Fibroblast of pulmonary artery (primary cell): Measurements from ENCODE around the gene GBA2.

ENCODE experiments used
- DNase-seq: peaks from one replicate; pipeline ENCODE4 v3.0.0-alpha.2; 2010; ENCODE audit warnings: low read depth
- H3K4me3 ChIP-seq: replicated peaks from 2 replicates; pipeline ENCODE4 v1.5.1; 2011; ENCODE audit warnings: low read depth, mild to moderate bottlenecking, control low read depth, low read length, moderate library complexity
- TF ChIP-seq, protein P1 (sequence below): IDR thresholded peaks from 2 replicates; pipeline ENCODE4 v1.5.1; 2011; ENCODE audit warnings: mild to moderate bottlenecking, control low read depth, low read length, inconsistent platforms; ENCODE audit errors: missing control alignments

Gene GBA2

GRCh38 chr9:35748858-35749514 is at the start of gene GBA2, which contains the start of gene RGP1:
Gene GBA2 (minus strand): TSS chr9:35749228. CDS start chr9:35748704, 524 bp downstream.
Gene RGP1 (plus strand): TSS chr9:35749287. CDS start chr9:35749756, 469 bp downstream.
- peak within 1 kb of the TSS; percentile 94 for H3K4me3 ChIP-seq
- DNase-seq = peak; percentile 67
- TF ChIP-seq, protein P1, sequence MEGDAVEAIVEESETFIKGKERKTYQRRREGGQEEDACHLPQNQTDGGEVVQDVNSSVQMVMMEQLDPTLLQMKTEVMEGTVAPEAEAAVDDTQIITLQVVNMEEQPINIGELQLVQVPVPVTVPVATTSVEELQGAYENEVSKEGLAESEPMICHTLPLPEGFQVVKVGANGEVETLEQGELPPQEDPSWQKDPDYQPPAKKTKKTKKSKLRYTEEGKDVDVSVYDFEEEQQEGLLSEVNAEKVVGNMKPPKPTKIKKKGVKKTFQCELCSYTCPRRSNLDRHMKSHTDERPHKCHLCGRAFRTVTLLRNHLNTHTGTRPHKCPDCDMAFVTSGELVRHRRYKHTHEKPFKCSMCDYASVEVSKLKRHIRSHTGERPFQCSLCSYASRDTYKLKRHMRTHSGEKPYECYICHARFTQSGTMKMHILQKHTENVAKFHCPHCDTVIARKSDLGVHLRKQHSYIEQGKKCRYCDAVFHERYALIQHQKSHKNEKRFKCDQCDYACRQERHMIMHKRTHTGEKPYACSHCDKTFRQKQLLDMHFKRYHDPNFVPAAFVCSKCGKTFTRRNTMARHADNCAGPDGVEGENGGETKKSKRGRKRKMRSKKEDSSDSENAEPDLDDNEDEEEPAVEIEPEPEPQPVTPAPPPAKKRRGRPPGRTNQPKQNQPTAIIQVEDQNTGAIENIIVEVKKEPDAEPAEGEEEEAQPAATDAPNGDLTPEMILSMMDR = no peak

- TF ChIP-seq, protein P1 = no peak
- no peak for DNase-seq
- no peak overlapping the region for H3K4me3 ChIP-seq
Observed at GRCh38 chr9:35797311-35798109, 48.5 kb upstream of the GBA2 start.

GRCh38 chr9:35795695-35796094 is 46.7 kb upstream of the GBA2 start:
- TF ChIP-seq, protein P1 = no peak

DNA sequence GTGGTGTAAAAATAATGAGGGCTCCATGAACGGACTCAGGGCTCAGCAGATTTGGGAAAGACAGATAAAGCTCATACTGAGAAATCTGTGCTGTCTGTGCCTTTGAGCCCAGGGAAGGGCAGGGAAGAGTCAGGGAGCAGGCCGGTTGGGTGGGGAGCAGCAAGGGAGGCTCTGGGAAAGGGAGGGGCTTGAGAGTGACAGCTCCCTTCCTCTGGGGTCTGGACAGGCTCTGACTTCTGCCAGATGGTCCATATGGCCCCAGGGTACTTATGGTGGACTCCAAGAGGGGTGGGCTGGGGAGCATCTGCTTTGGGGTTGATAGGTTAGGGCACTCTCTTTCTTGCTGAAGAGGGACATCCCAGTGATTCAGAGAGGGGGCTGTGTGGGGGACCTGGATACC is 44.4 kb upstream of the GBA2 start:
- no peak for DNase-seq
- H3K4me3 ChIP-seq = peak overlapping the region; percentile 27
- TF ChIP-seq, protein P1 = no peak

More at GRCh38 chr9:35795695-35796094, 46.7 kb upstream of the GBA2 start:
- DNase-seq = no peak
- H3K4me3 ChIP-seq = no peak overlapping the region

DNA sequence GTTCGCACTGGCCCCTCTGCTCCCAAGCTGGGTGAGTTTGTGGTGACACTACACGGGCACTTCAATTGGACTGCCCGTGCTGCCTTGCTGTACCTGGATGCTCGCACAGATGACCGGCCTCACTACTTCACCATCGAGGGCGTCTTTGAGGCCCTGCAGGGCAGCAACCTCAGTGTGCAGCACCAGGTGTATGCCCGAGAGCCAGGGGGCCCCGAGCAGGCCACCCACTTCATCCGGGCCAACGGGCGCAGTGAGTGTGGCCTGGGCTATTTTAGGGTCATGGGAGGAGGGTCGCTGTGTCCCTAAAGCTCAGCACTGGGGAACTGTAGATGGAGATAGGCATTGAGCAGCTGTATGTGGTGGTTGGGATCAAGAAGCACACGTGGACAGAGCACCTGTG is 43.8 kb upstream of the GBA2 start:
- TF ChIP-seq, protein P1 = no peak
- H3K4me3 ChIP-seq = peak overlapping the region; percentile 27

DNA sequence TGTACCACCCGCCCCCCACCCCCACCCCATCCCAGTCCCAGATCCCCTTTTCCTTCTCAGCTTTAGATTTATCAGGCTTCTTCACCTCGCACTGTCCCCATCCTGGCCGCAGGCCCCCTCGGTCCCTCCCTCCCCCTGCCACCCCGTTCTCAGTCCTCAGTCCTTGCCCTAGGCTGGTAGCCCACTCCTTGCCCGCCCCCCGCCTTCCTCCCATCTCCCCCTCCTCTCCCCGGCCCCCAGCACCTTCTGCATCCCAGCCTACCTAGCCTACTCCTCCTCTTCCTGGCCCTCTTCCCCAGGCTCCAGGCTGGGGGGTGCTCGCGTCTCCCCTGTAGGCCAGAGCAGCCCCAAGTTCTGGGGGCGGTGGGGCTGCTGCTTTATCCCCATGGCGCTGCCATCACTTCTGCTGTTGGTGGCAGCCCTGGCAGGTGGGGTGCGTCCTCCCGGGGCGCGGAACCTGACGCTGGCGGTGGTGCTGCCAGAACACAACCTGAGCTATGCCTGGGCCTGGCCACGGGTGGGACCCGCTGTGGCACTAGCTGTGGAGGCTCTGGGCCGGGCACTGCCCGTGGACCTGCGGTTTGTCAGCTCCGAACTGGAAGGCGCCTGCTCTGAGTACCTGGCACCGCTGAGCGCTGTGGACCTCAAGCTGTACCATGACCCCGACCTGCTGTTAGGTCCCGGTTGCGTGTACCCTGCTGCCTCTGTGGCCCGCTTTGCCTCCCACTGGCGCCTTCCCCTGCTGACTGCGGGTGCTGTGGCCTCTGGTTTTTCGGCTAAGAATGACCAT is 43.2 kb upstream of the GBA2 start:
- no peak for DNase-seq
- peak overlapping the region; percentile 57 for H3K4me3 ChIP-seq
- TF ChIP-seq, protein P1 = no peak

More for the DNA sequence above, 43.8 kb upstream of the GBA2 start:
- DNase-seq = no peak
